Testis (tissue), 2 donors: ENCODE results near the gene AAK1.

ENCODE experiments used
- POLR2A ChIP-seq: fragments of 450-650 bp; IDR thresholded peaks from one replicate; pipeline ENCODE4 v1.6.1; 2017; ENCODE audit warnings: antibody characterized with exemption, mild to moderate bottlenecking, moderate library complexity
- TF ChIP-seq, protein P1 (sequence below), 3 experiments: fragments of 450-650 bp in 2 of 3; fragments of 200-600 bp in 1 of 3; sonication (generic) in 1 of 3; IDR thresholded peaks; one replicate each; pipeline ENCODE4 v1.5.1; 2016 to 2019; ENCODE audit warnings: antibody characterized with exemption in 3 of 3, mild to moderate bottlenecking in 2 of 3, moderate library complexity in 1 of 3

- TF ChIP-seq, protein P1, sequence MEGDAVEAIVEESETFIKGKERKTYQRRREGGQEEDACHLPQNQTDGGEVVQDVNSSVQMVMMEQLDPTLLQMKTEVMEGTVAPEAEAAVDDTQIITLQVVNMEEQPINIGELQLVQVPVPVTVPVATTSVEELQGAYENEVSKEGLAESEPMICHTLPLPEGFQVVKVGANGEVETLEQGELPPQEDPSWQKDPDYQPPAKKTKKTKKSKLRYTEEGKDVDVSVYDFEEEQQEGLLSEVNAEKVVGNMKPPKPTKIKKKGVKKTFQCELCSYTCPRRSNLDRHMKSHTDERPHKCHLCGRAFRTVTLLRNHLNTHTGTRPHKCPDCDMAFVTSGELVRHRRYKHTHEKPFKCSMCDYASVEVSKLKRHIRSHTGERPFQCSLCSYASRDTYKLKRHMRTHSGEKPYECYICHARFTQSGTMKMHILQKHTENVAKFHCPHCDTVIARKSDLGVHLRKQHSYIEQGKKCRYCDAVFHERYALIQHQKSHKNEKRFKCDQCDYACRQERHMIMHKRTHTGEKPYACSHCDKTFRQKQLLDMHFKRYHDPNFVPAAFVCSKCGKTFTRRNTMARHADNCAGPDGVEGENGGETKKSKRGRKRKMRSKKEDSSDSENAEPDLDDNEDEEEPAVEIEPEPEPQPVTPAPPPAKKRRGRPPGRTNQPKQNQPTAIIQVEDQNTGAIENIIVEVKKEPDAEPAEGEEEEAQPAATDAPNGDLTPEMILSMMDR (IDR thresholded peaks at IDR 0.05): no peak
- no peak for TF ChIP-seq POLR2A
These were observed 214.6 kb downstream of the AAK1 start for GRCh38 chr2:69428981-69429380.
